Right atrium auricular region (tissue), 2 donors: Measurements from ENCODE around the gene PHLDA2. TPM values are rescaled to one million over a fixed set of nuclear protein-coding genes. Genes with fewer than 3 reads are reported as not detected.
A peak's percentile ranks its signal among the peaks of the same experiment; 100 is the strongest.

Experiments
- DNase-seq: peaks from one replicate; pipeline ENCODE4 v3.0.0-alpha.2; 2019; ENCODE audit warnings: low spot score
- H3K27ac ChIP-seq, 2 donors: fragments of 200-600 bp; sonication (generic); 1 replicate in 1 of 2; 2 replicates in 1 of 2; pipeline ENCODE4 v1.5.1; 2016 to 2019
- H3K27me3 ChIP-seq, 2 donors: fragments of 200-600 bp; sonication (generic); one replicate each; pipeline versions ENCODE4 v1.5.1 to v1.6.0; 2017 to 2019
- H3K36me3 ChIP-seq: fragments of 200-600 bp; sonication (generic); one replicate; pipeline ENCODE4 v1.5.1; 2016
- H3K4me1 ChIP-seq, 2 donors: fragments of 200-600 bp; sonication (generic); one replicate each; pipeline versions ENCODE4 v1.5.1 to v1.6.0; 2017 to 2019
- H3K4me3 ChIP-seq, 2 donors: fragments of 200-600 bp; sonication (generic); 1 replicate in 1 of 2; 2 replicates in 1 of 2; pipeline ENCODE4 v1.5.1; 2017 to 2019; ENCODE audit warnings: mild to moderate bottlenecking in 1 of 2, moderate library complexity in 1 of 2
- H3K9me3 ChIP-seq, 2 donors: fragments of 200-600 bp; sonication (generic); one replicate each; pipeline ENCODE4 v1.5.1; 2019
- total RNA-seq, 2 donors: library from RNA; depleted of rRNA; stranded (reverse); fragments of >200 nt; gene quantifications; one replicate each; pipeline ENCODE4 v1.1.0, GENCODE V29; 2016
- TF ChIP-seq, protein P1 (sequence below), 2 donors: fragments of 200-600 bp; sonication (generic); IDR thresholded peaks; one replicate each; pipeline ENCODE4 v1.5.1; 2019; ENCODE audit warnings: antibody characterized with exemption in 2 of 2

Gene PHLDA2
- total RNA-seq, 2 donors from 2014 or later, result 1.8 to 2.6 TPM

DNA sequence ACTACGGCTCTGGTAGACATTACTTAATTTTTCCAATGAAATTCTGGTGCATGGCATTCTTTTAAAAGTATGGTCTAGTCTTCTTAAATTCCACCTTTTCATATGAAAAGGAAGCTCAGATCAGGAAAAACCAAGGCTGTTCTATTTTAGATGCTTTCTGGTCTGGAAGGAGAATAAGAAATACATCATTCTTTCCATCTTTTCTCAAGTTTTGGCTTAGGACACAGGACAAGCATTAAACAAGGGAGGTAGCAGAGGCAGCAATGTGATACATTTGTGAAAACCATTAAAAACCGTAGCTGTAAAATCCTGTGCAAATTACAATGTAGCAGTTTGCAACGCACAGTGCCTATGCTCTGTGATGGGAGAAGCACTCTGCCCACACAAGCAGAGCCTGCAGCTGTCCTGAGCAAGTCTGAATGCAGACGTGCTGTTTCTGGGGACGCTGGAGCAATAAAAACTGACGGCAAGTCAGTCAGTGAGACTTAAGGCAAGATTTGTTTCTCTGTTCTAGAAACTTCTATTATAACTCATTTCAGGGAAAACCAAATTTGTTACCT, 39.2 kb upstream of the PHLDA2 start:
- Histone ChIP-seq H3K27me3 (no peaks in the 10 kb centered on the region), H3K27ac (no peak overlapping the region), H3K9me3 (no peaks in the 10 kb centered on the region), H3K4me3 (no peak overlapping the region), H3K36me3 (peaks cover 91% of the 10 kb centered on the region), H3K4me1 (no peaks in the 10 kb centered on the region)
- TF ChIP-seq, protein P1, sequence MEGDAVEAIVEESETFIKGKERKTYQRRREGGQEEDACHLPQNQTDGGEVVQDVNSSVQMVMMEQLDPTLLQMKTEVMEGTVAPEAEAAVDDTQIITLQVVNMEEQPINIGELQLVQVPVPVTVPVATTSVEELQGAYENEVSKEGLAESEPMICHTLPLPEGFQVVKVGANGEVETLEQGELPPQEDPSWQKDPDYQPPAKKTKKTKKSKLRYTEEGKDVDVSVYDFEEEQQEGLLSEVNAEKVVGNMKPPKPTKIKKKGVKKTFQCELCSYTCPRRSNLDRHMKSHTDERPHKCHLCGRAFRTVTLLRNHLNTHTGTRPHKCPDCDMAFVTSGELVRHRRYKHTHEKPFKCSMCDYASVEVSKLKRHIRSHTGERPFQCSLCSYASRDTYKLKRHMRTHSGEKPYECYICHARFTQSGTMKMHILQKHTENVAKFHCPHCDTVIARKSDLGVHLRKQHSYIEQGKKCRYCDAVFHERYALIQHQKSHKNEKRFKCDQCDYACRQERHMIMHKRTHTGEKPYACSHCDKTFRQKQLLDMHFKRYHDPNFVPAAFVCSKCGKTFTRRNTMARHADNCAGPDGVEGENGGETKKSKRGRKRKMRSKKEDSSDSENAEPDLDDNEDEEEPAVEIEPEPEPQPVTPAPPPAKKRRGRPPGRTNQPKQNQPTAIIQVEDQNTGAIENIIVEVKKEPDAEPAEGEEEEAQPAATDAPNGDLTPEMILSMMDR (IDR thresholded peaks at IDR 0.05), result no peak
- DNase-seq, result no peak

DNA sequence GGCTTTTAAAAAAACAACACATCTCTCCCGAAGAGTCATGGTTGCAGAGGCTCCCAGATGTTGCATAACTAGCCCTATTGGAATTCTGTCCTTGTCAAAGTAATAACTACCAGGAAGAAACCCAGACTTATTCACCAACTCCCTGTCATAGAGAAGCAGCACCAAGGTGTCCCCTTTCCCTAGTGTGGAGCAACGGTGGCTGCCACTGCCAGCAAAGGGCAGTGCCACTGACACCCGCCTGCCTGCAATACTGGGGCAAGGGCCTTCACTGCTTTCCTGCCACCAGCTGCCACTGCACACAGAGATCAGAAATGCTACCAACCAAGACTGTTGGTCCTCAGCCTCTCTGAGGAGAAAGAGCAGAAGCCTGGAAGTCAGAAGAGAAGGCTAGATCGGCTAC, 35.6 kb upstream of the PHLDA2 start:
- TF ChIP-seq, protein P1 (IDR thresholded peaks at IDR 0.05), result no peak
- peaks cover 84% of the 10 kb centered on the region for H3K36me3 ChIP-seq
- H3K9me3 ChIP-seq, result no peaks in the 10 kb centered on the region
- H3K4me1 ChIP-seq, result no peaks in the 10 kb centered on the region
- H3K27ac ChIP-seq, result no peak overlapping the region
- H3K27me3 ChIP-seq, result no peaks in the 10 kb centered on the region
- H3K4me3 ChIP-seq, result no peak overlapping the region
- no peak for DNase-seq

DNA sequence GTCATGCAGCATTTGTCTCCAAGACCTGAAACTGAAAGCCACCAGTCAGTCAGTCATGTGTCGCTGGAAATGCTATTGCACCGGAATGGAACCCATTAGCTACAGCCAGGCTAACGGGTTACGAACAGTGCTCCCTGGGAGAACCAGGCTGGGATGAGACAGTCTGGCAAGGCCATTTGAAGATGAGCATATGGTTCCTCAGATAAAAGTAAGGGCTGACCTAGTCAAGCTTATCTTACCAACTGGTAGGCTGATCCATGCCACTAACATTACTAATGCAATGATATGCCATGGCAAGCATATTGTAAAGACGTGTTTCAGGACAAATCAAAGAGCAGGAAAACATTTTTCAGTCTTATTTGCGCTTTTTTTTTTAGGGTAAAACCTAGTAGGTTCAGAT, 34.5 kb upstream of the PHLDA2 start:
- TF ChIP-seq, protein P1 (IDR thresholded peaks at IDR 0.05), result no peak
- Histone ChIP-seq H3K36me3 (peaks cover 78% of the 10 kb centered on the region), H3K4me1 (no peaks in the 10 kb centered on the region), H3K27me3 (no peaks in the 10 kb centered on the region), H3K9me3 (no peaks in the 10 kb centered on the region), H3K4me3 (no peak overlapping the region), H3K27ac (no peak overlapping the region)
- DNase-seq, result no peak

GRCh38 chr11:2963112-2963754, 34.0 kb upstream of the PHLDA2 start:
- peaks cover 78% of the 10 kb centered on the region for H3K36me3 ChIP-seq
- TF ChIP-seq, protein P1 (IDR thresholded peaks at IDR 0.05), result no peak
- no peak overlapping the region for H3K27ac ChIP-seq
- H3K9me3 ChIP-seq, result no peaks in the 10 kb centered on the region
- no peaks in the 10 kb centered on the region for H3K4me1 ChIP-seq
- H3K4me3 ChIP-seq, result no peak overlapping the region
- no peaks in the 10 kb centered on the region for H3K27me3 ChIP-seq
- no peak for DNase-seq

DNA sequence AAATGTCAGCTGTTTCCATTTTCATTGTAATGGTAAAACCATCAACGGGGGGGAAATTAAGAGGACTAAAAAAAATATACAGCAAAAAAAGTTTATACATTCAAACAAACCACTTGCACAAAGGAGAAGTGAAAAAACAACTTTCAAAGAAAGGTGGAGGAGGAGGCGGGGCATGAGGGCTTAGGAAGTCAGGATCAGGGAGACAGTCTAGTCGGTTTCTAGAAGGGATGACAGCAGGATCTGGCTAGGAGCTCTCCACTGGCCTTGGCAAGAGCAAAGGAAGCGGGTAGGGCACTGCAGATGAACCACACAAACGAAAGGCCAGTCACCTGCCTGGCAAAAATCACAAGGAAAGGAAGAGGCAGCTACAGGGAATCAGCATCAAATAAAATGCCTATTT, 31.9 kb upstream of the PHLDA2 start:
- no peaks in the 10 kb centered on the region for H3K9me3 ChIP-seq
- no peak for DNase-seq
- TF ChIP-seq, protein P1 (IDR thresholded peaks at IDR 0.05), result no peak
- H3K27ac ChIP-seq, result no peak overlapping the region
- H3K27me3 ChIP-seq, result no peaks in the 10 kb centered on the region
- no peaks in the 10 kb centered on the region for H3K4me1 ChIP-seq
- H3K36me3 ChIP-seq, result peaks cover 77% of the 10 kb centered on the region
- no peak overlapping the region for H3K4me3 ChIP-seq

GRCh38 chr11:2960139-2960538, 30.9 kb upstream of the PHLDA2 start:
- peak overlapping the region in 1 of 2 donors; percentile 33 for H3K27ac ChIP-seq
- no peaks in the 10 kb centered on the region for H3K4me1 ChIP-seq
- no peaks in the 10 kb centered on the region for H3K27me3 ChIP-seq
- TF ChIP-seq, protein P1 (IDR thresholded peaks at IDR 0.05), result no peak
- no peaks in the 10 kb centered on the region for H3K9me3 ChIP-seq
- peaks cover 77% of the 10 kb centered on the region for H3K36me3 ChIP-seq
- H3K4me3 ChIP-seq, result no peak overlapping the region
- DNase-seq, result no peak
